Karpas-422 (cell line): Measurements from ENCODE around the gene AWAT1. TPM values are rescaled to one million over a fixed set of nuclear protein-coding genes. Genes with fewer than 3 reads are reported as not detected.
"Not testable (repeated sequence)": the region's sequence is repeated elsewhere in the genome, so short reads cannot be mapped to it uniquely, and the experiment has no call there.

ENCODE experiments used
- DNase-seq: peaks from one replicate; pipeline ENCODE4 v3.0.0-alpha.2; 2015
- H2AFZ ChIP-seq: fragments of 200-600 bp; sonication (generic); 2 replicates; pipeline ENCODE4 v1.6.1; 2014; ENCODE audit warnings: antibody characterized with exemption, low read length, mixed read lengths
- H3K27ac ChIP-seq: fragments of 200-600 bp; sonication (generic); 2 replicates; pipeline ENCODE4 v1.5.1; 2014; ENCODE audit warnings: mild to moderate bottlenecking, low read length, moderate library complexity
- H3K27me3 ChIP-seq: fragments of 200-600 bp; sonication (generic); 2 replicates; pipeline ENCODE4 v1.6.1; 2014; ENCODE audit warnings: low read length, mixed read lengths
- H3K36me3 ChIP-seq: fragments of 200-600 bp; sonication (generic); 2 replicates; pipeline ENCODE4 v1.6.1; 2014; ENCODE audit warnings: low read length, mixed read lengths; ENCODE audit not compliant: insufficient read depth
- H3K4me1 ChIP-seq: fragments of 200-600 bp; sonication (generic); 2 replicates; pipeline ENCODE4 v1.6.1; 2014; ENCODE audit warnings: mild to moderate bottlenecking, low read length, mixed read lengths
- H3K4me2 ChIP-seq: fragments of 200-600 bp; sonication (generic); 2 replicates; pipeline ENCODE4 v1.6.1; 2014; ENCODE audit warnings: low read length, low read depth, mild to moderate bottlenecking; ENCODE audit not compliant: poor library complexity, severe bottlenecking
- H3K4me3 ChIP-seq: fragments of 200-600 bp; sonication (generic); 2 replicates; pipeline ENCODE4 v1.5.1; 2014; ENCODE audit warnings: mild to moderate bottlenecking, antibody characterized with exemption, low read length, mixed read lengths
- H3K79me2 ChIP-seq: fragments of 200-600 bp; sonication (generic); 2 replicates; pipeline ENCODE4 v1.6.1; 2014; ENCODE audit warnings: mild to moderate bottlenecking, low read length, mixed read lengths
- H3K9ac ChIP-seq: fragments of 200-600 bp; sonication (generic); 2 replicates; pipeline ENCODE4 v1.6.0; 2014; ENCODE audit warnings: low read length
- H3K9me2 ChIP-seq: fragments of 200-600 bp; sonication (generic), shearing (Covaris generic); replicated peaks from 2 replicates; pipeline ENCODE4 v1.6.0; 2014; ENCODE audit warnings: mild to moderate bottlenecking, low read length, moderate library complexity; ENCODE audit not compliant: insufficient read depth
- H3K9me3 ChIP-seq: fragments of 300-700, 200-600 bp; sonication (generic); 2 replicates; pipeline ENCODE4 v1.6.1; 2014; ENCODE audit warnings: low read length, mixed read lengths
- H4K20me1 ChIP-seq: fragments of 200-600 bp; sonication (generic); 2 replicates; pipeline ENCODE4 v1.6.1; 2014; ENCODE audit warnings: mild to moderate bottlenecking, antibody characterized with exemption, low read length, low read depth; ENCODE audit not compliant: insufficient read depth
- small RNA-seq: library from RNA; depleted of rRNA; stranded (forward); fragments of <200 nt; gene quantifications from one replicate; pipeline ENCODE3, GENCODE V24; 2014
- total RNA-seq: library from RNA; depleted of rRNA; stranded (reverse); fragments of >200 nt; shearing (Covaris generic); gene quantifications from 2 replicates; pipeline ENCODE4 v1.2.3, GENCODE V29; 2014; ENCODE audit warnings: low replicate concordance; rRNA removed

AWAT1 gene
- total RNA-seq, 1 experiment from 2014 or later: not detected

DNA sequence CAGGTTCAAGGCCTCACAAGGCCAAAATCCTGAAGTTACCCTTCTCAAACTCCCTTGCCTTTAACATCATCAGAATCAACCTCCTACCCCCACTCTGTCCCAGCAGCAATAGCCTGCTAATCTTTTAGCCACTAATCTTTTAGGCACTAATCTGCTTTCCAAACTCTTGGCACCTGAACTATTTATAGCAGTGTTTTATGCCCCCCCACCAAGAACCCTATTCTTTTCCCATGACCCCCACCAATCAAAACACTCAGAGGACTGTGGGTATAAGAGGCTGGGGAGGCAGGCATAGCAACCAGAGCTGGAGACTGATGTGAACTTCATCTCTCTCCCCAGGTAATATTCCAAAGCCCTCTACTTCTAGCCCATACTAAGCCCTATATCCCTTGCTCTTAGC is 33.6 kb downstream of the AWAT1 start, which contains the start of gene ARR3:
TSS of gene ARR3 (plus strand) at position 301 of the 400 bp plus-strand sequence. CDS start 1,052 bp downstream, outside the sequence.
- no peak within 1 kb of the TSS for H3K4me2 ChIP-seq
- no peaks in the 10 kb centered on the region for H3K36me3 ChIP-seq
- H4K20me1 ChIP-seq: no peaks in the 10 kb centered on the region
- H3K9me3 ChIP-seq: no peaks in the 10 kb centered on the region
- no peaks in the 10 kb centered on the region for H3K27me3 ChIP-seq
- H3K4me1 ChIP-seq: no peaks in the 10 kb centered on the region
- H3K9me2 ChIP-seq: no peaks in the 10 kb centered on the region
- no peak within 1 kb of the TSS for H3K4me3 ChIP-seq
- H3K9ac ChIP-seq: no peak within 1 kb of the TSS
- H2AFZ ChIP-seq: no peak within 1 kb of the TSS
- H3K27ac ChIP-seq: no peak within 1 kb of the TSS
- no peaks in the 10 kb centered on the region for H3K79me2 ChIP-seq
- DNase-seq: no peak

DNA sequence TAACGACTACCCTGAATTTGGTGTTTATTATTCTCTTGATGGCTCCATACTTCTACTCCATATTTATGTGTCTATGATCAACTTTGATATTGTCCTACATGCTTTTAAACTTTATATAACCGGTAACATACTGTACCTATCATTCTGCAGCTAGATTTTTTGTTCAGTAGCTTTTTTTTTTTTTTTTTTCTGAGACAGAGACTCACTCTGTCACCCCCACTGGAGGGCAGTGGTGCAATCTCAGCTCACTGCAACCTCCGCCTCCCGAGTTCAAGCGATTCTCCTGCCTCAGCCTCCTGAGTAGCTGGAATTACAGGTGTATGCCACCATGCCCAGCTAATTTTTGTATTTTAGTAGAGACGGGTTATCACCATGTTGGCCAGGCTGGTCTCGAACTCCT is 39.6 kb downstream of the AWAT1 start:
- DNase-seq, H4K20me1 ChIP-seq, H3K36me3 ChIP-seq, H3K27ac ChIP-seq, H3K79me2 ChIP-seq, H3K4me1 ChIP-seq, H3K27me3 ChIP-seq, H3K9ac ChIP-seq, H3K9me3 ChIP-seq, H3K4me2 ChIP-seq, H3K4me3 ChIP-seq, H3K9me2 ChIP-seq, H2AFZ ChIP-seq: not testable (repeated sequence)

DNA sequence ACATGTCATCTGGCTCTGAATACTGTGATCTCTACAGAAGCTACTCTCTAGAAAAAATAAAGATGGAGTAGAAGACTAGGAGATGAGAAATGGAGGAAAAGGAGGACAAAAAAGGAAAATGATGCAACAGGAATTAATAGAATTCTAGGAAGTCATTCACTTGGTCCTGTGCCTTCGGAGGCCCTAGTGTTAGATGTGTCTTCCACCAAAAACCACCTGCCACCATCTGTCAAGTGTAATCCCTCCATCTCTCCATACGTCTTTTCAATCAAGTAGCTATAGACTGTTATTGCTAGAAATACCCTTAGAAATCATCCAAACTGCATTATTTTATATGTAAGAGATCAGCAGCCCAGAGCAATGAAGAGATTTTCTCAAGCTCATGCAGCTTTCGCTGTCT is 44.6 kb downstream of the AWAT1 start:
- no peaks in the 10 kb centered on the region for H3K27me3 ChIP-seq
- DNase-seq: no peak
- H3K79me2 ChIP-seq: no peaks in the 10 kb centered on the region
- H3K36me3 ChIP-seq: no peaks in the 10 kb centered on the region
- H3K4me3 ChIP-seq: no peak overlapping the region
- no peaks in the 10 kb centered on the region for H3K4me1 ChIP-seq
- no peaks in the 10 kb centered on the region for H4K20me1 ChIP-seq
- H3K9me2 ChIP-seq: no peaks in the 10 kb centered on the region
- H3K4me2 ChIP-seq: no peak overlapping the region
- H3K27ac ChIP-seq: no peak overlapping the region
- no peaks in the 10 kb centered on the region for H3K9me3 ChIP-seq
- no peak overlapping the region for H3K9ac ChIP-seq
- H2AFZ ChIP-seq: no peak overlapping the region

DNA sequence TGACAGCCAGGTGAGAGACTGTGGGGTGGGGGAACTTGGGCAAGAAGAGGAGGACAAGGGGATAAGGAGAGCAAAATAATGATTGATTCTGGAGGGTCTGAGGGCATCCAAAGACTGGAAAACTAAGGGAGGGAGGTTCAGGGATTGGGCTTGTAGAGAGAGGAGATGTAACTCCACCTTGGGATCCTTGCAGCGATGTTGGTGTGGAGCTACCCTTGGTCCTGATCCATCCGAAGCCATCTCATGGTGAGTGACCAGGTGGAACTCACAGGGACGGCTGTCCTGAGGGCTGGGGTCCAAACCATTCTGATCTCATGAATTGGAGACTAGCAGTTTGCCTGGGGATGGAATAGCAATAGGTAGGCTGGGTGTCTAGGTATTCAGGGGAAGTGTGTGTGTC is 46.1 kb downstream of the AWAT1 start:
- Histone ChIP-seq H2AFZ (no peak overlapping the region), H3K4me3 (no peak overlapping the region), H3K4me1 (no peaks in the 10 kb centered on the region), H3K9me3 (no peaks in the 10 kb centered on the region), H3K27me3 (no peaks in the 10 kb centered on the region), H3K9ac (no peak overlapping the region), H3K36me3 (no peaks in the 10 kb centered on the region), H4K20me1 (no peaks in the 10 kb centered on the region), H3K9me2 (no peaks in the 10 kb centered on the region), H3K4me2 (no peak overlapping the region), H3K79me2 (no peaks in the 10 kb centered on the region), H3K27ac (no peak overlapping the region)
- DNase-seq: no peak

DNA sequence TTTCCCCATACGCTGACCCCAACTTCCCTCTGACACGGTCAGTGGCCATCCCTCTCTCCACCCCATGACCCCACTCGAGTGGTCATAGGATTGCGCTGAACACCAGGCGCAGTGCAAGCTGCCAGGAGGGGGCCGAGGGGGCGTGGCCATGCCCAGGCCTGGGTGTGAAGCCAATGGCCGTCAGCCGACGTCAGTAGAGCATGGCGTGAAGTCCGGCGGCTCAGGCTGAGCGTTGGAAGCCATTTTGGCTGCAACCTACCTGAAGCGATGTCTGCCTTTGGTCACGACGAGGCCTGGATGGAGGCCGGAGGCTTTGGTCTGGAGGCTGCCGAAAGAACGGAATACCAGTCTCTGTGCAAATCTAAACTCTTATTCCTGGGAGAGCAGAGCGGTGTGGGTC is 47.5 kb downstream of the AWAT1 start, which contains the start of gene RAB41:
TSS of gene RAB41 (plus strand) at position 222 of the 400 bp plus-strand sequence. CDS start at position 268, 46 bp downstream.
- H3K4me1 ChIP-seq: no peaks in the 10 kb centered on the region
- no peak for DNase-seq
- no peak within 1 kb of the TSS for H3K4me2 ChIP-seq
- H3K9me3 ChIP-seq: no peaks in the 10 kb centered on the region
- H3K27ac ChIP-seq: no peak within 1 kb of the TSS
- H3K79me2 ChIP-seq: no peaks in the 10 kb centered on the region
- H3K9me2 ChIP-seq: no peaks in the 10 kb centered on the region
- H2AFZ ChIP-seq: no peak within 1 kb of the TSS
- no peak within 1 kb of the TSS for H3K9ac ChIP-seq
- no peaks in the 10 kb centered on the region for H3K27me3 ChIP-seq
- H3K36me3 ChIP-seq: peaks cover 5% of the 10 kb centered on the region; the same call in 1 of the 2 replicates
- H3K4me3 ChIP-seq: no peak within 1 kb of the TSS
- H4K20me1 ChIP-seq: no peaks in the 10 kb centered on the region

DNA sequence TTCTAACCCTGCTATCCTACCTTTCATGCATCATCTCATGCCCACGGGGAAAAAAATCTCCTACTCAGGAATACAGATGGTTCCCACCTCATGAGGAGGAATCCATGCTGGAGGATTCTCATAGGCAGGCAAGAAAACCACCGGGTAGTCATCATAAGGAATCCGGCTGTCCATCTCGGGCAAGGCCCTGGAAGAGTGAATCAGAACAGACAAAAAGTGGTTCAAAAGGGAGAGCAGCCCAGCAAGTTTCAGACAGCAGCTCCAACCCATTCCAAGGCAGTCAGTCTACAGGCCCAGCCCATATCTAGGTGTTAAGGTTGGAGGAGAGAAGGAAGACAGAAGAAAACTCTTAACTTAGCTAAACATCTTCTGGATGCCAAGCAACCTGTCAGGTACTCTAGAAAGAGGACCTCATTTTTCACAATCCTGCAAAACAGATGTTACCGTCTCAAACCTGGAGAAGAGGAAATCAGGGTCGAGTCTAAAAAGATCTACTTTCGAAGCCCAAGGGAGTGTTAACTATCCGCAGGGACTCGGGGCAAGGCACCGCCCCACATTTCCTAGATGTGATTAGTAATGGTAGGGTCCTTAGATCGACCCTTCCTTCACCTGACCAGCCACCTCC is 54.8 kb downstream of the AWAT1 start:
- Histone ChIP-seq H3K9me3 (no peaks in the 10 kb centered on the region), H2AFZ (no peak overlapping the region), H3K4me3 (peak overlapping the region; percentile 72), H3K36me3 (peaks cover 11% of the 10 kb centered on the region; the same call in 1 of the 2 replicates), H3K79me2 (peaks cover 44% of the 10 kb centered on the region), H3K27me3 (no peaks in the 10 kb centered on the region), H3K9me2 (no peaks in the 10 kb centered on the region), H3K4me1 (peaks cover 28% of the 10 kb centered on the region), H3K4me2 (peak overlapping the region; percentile 66), H3K27ac (no peak overlapping the region), H3K9ac (peak overlapping the region; percentile 66), H4K20me1 (no peaks in the 10 kb centered on the region)
- DNase-seq: no peak

Small RNA genes lying within 50 kb of the gene (small RNA-seq; reads per million reads assigned to genes)
- 0.16 reads per million for gene RNA5SP507

Other genes with a start within 250 kb of the AWAT1 start
- gene AWAT2, start 184.7 kb upstream of the AWAT1 start, total RNA-seq: not detected in 2 replicates
- not detected in 2 replicates for gene OTUD6A, start 172.2 kb upstream of the AWAT1 start, total RNA-seq
- gene IGBP1, start 101.2 kb upstream of the AWAT1 start, total RNA-seq: 89.5 and 92.5 TPM in 2 replicates
- gene DGAT2L6, start 57.2 kb upstream of the AWAT1 start, total RNA-seq: not detected in 2 replicates
- gene P2RY4, start 25.5 kb downstream of the AWAT1 start, total RNA-seq: not detected in 2 replicates
- not detected in 2 replicates for gene ARR3, start 33.7 kb downstream of the AWAT1 start, total RNA-seq
- not detected in 2 replicates for gene RAB41, start 47.5 kb downstream of the AWAT1 start, total RNA-seq
- 51.5 and 54.5 TPM in 2 replicates for gene PDZD11, start 55.3 kb downstream of the AWAT1 start, total RNA-seq
- gene KIF4A, start 55.4 kb downstream of the AWAT1 start, total RNA-seq: 12.6 and 15.0 TPM in 2 replicates
- gene GDPD2, start 188.7 kb downstream of the AWAT1 start, total RNA-seq: not detected in 2 replicates
- 14.5 and 24.6 TPM in 2 replicates for gene DLG3, start 210.2 kb downstream of the AWAT1 start, total RNA-seq